ENCODE measurements around the gene DNAH14.

DNA sequence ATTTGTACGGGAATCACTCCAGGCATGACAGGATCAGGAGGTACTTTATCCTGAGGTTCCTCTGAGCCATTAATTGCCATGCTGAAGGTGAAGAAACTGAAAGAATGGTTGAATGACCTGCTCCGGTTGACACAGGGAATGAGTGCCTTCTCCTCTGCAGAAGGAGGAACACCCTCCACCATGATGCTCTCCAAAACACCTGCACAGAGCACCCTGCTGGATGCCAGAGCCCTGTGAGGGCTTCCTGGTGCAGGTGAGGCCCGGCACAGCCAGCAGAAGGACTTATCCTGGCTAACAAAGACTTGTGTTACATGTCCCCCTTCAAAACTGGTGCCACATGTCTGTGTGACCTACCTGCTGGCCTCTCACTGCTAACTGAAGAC lies 512.6 kb downstream of the DNAH14 start:
- TF ChIP-seq, protein P1, sequence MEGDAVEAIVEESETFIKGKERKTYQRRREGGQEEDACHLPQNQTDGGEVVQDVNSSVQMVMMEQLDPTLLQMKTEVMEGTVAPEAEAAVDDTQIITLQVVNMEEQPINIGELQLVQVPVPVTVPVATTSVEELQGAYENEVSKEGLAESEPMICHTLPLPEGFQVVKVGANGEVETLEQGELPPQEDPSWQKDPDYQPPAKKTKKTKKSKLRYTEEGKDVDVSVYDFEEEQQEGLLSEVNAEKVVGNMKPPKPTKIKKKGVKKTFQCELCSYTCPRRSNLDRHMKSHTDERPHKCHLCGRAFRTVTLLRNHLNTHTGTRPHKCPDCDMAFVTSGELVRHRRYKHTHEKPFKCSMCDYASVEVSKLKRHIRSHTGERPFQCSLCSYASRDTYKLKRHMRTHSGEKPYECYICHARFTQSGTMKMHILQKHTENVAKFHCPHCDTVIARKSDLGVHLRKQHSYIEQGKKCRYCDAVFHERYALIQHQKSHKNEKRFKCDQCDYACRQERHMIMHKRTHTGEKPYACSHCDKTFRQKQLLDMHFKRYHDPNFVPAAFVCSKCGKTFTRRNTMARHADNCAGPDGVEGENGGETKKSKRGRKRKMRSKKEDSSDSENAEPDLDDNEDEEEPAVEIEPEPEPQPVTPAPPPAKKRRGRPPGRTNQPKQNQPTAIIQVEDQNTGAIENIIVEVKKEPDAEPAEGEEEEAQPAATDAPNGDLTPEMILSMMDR (IDR thresholded peaks at IDR 0.05), result no peak
- TF ChIP-seq POLR2A (IDR thresholded peaks at IDR 0.05), result no peak

All from adrenal gland (tissue), 5 donors.